ENCODE measurements around the gene SMC2.

SMC2 gene

DNA sequence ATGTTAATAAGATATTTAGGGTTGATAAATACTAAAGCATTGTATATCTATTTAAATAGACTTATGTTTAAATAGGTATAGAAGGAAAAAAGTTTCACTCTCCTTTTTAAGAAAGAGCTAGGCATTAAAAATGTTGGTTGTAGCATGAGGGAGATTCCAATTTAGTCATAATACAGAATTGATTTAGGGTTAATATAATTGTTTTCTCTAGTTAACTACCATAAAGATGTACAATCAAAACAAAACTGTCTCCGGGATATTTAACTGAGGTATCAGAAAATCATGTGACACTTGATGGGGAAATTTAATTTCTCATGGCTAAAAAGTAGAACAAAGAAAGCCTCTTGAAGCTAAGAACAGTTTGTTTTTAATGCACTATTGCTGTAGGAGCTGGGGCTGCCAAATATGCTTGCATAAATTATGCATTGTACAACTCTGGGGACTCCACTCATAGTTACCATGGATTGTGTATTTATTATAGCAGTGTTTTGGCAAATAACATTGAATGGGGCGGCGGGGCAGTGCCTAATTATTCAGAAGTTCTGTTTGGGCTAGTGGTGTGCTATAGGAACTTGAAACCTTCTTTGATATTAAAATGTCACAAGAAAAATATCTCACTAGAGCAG is 44.2 kb downstream of the SMC2 start:
- no peak for DNase-seq
- H3K27ac ChIP-seq = no peak overlapping the region
- intact Hi-C loops (cut with DNase I; ENCODE audit: low total_unique reads) = no loop called here
- H3K27me3 ChIP-seq = no peaks in the 10 kb centered on the region
- H3K36me3 ChIP-seq = peaks cover 33 to 36% (median 34%) of the 10 kb centered on the region in 3 donors
- TF ChIP-seq, protein P1, sequence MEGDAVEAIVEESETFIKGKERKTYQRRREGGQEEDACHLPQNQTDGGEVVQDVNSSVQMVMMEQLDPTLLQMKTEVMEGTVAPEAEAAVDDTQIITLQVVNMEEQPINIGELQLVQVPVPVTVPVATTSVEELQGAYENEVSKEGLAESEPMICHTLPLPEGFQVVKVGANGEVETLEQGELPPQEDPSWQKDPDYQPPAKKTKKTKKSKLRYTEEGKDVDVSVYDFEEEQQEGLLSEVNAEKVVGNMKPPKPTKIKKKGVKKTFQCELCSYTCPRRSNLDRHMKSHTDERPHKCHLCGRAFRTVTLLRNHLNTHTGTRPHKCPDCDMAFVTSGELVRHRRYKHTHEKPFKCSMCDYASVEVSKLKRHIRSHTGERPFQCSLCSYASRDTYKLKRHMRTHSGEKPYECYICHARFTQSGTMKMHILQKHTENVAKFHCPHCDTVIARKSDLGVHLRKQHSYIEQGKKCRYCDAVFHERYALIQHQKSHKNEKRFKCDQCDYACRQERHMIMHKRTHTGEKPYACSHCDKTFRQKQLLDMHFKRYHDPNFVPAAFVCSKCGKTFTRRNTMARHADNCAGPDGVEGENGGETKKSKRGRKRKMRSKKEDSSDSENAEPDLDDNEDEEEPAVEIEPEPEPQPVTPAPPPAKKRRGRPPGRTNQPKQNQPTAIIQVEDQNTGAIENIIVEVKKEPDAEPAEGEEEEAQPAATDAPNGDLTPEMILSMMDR (IDR thresholded peaks at IDR 0.05) = no peak
- H3K9me3 ChIP-seq = no peaks in the 10 kb centered on the region
- H3K4me3 ChIP-seq = no peak overlapping the region
- peaks cover 0 to 4% (median 0%) of the 10 kb centered on the region in 4 donors for H3K4me1 ChIP-seq

DNA sequence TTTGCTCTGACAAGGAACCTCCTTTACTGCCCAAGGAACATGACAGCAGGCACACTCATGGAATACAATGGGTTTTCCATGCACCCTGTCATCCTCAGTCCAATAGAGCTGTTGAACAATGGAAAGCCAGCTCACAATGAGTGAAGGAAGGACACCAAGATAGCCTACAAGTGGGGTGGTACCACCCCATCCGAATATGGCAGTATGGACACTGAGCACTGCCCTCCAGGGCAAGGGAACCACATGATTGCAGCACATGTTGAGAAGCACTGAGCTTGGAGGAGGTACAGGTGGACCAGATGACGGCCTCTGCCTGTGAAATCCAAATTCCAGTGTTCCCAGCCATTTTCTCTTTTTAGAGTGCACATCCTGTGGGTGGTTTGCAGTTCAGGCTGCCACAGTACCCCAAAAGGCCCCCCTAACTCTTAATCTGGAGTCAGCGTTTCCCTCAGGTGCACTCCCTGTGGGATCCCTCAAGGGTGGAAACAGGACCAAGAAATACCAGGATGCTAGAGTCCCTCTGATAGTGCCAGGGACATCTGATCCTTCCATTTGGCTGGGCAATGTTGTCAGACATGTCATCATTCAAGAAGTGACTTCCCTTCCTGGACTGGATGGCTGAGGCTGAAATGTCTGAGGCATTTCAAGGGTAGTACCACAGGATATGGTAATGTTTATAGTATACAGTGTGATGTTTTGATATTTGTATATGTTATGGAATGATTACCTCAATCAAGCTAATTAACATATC is 48.9 kb downstream of the SMC2 start:
- Histone ChIP-seq H3K36me3 (peaks cover 0 to 10% (median 0%) of the 10 kb centered on the region in 3 donors), H3K4me3 (no peak overlapping the region), H3K27me3 (no peaks in the 10 kb centered on the region), H3K4me1 (peaks cover 0 to 4% (median 0%) of the 10 kb centered on the region in 4 donors), H3K9me3 (no peaks in the 10 kb centered on the region), H3K27ac (no peak overlapping the region)
- TF ChIP-seq, protein P1 (IDR thresholded peaks at IDR 0.05) = no peak
- DNase-seq = no peak
- intact Hi-C loops (cut with DNase I; ENCODE audit: low total_unique reads) = no loop called here

DNA sequence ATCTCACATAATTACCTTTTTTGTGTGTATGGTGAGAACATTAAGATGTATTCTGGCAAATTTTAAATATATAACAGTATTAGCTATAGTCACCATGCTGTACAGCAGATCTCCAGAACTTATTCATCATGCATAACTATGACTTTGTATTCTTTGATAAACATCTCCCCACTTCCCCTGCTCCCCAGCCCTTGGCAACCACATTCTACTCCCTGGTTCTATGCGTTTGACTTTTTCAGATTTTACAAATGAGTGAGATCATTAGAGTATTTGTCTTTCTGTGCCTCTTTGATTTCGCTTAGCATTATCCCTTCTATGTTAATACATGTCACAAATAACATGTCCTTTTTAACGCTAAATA is 49.4 kb downstream of the SMC2 start:
- peaks cover 0 to 4% (median 0%) of the 10 kb centered on the region in 4 donors for H3K4me1 ChIP-seq
- intact Hi-C loops (cut with DNase I; ENCODE audit: low total_unique reads) = no loop called here
- peaks cover 0 to 8% (median 0%) of the 10 kb centered on the region in 3 donors for H3K36me3 ChIP-seq
- H3K27ac ChIP-seq = no peak overlapping the region
- H3K4me3 ChIP-seq = no peak overlapping the region
- H3K9me3 ChIP-seq = no peaks in the 10 kb centered on the region
- no peak for DNase-seq
- TF ChIP-seq, protein P1 (IDR thresholded peaks at IDR 0.05) = no peak
- no peaks in the 10 kb centered on the region for H3K27me3 ChIP-seq

- H3K27ac ChIP-seq = no peak overlapping the region
- peaks cover 0 to 4% (median 0%) of the 10 kb centered on the region in 4 donors for H3K4me1 ChIP-seq
- H3K36me3 ChIP-seq = peaks cover 0 to 5% (median 0%) of the 10 kb centered on the region in 3 donors
- H3K9me3 ChIP-seq = no peaks in the 10 kb centered on the region
- no peak for DNase-seq
- TF ChIP-seq, protein P1 (IDR thresholded peaks at IDR 0.05) = no peak
- intact Hi-C loops (cut with DNase I; ENCODE audit: low total_unique reads) = no loop called here
- H3K27me3 ChIP-seq = no peaks in the 10 kb centered on the region
- H3K4me3 ChIP-seq = no peak overlapping the region
Measured at GRCh38 chr9:104144336-104144735, 50.2 kb downstream of the SMC2 start.

DNA sequence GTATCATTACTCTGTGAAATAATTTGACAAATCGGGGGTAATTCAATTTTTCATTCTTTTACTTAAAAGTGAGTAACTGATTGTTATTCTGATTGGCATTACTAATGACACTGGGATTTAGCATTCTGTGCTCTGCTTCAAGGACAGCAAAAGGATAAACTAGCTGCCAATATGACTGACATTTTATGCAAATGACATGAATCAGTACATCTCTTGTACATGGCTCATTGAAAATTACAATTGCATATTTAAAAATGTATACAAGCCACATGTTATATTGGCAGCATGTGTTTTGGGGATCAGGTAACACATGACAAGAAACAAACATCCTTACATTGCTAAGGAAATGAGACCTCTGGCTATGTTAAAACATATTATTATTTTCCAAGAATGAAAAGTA is 79.0 kb downstream of the SMC2 start:
- H3K27ac ChIP-seq = no peak overlapping the region
- intact Hi-C loops (cut with DNase I; ENCODE audit: low total_unique reads) = no loop called here
- no peak overlapping the region for H3K4me3 ChIP-seq
- no peaks in the 10 kb centered on the region for H3K9me3 ChIP-seq
- no peaks in the 10 kb centered on the region for H3K4me1 ChIP-seq
- no peak for DNase-seq
- no peaks in the 10 kb centered on the region for H3K27me3 ChIP-seq
- H3K36me3 ChIP-seq = no peaks in the 10 kb centered on the region
- TF ChIP-seq, protein P1 (IDR thresholded peaks at IDR 0.05) = no peak

Measured in tibial artery (tissue), 4 donors.